ENCODE measurements around the gene DMAC1.

DMAC1 gene

DNA sequence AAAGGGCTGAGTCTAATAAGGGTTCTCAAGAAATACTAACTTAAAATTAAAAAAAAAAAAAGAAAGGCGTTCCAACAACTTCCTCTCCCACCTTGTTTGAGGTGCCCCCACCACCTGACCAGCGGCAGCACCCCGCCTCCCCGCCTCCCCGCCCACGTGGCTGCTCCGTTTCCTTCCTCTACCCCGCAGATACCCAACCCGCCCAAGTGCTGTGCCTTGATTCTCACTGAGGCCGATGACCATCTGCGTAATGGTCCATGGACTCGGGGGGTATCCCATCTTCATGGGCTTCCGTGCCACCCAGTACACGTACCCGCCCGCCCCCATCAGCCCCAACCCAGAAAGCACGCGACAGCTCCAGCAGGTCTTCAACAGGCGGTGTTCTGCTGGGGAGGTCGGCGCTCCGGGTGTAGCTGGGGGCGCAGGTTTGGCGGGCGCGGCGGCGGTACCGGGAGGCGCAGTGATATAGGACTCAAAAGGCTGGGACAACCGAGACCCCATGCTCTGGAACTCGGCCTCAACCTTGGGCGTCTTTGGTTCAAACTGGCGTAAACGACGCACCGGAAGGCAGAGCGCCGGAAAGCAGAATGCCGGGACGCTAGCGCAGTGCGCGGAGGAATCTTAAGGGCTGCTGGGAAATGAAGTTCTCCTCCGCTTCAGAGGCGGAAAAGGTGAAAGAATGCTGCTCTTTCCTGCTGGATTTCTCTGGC lies at the start of gene DMAC1:
TSS of gene DMAC1 (minus strand) at position 545 of the 710 bp plus-strand sequence. CDS start at position 501, 44 bp downstream.
- DNase-seq (ENCODE audit: low spot score) = no peak

- no peak for DNase-seq (ENCODE audit: low spot score)
Measured at GRCh38 chr9:7849362-7849761, 49.8 kb upstream of the DMAC1 start.

- DNase-seq (ENCODE audit: low spot score) = no peak
Measured at GRCh38 chr9:7848498-7848897, 48.9 kb upstream of the DMAC1 start.

DNA sequence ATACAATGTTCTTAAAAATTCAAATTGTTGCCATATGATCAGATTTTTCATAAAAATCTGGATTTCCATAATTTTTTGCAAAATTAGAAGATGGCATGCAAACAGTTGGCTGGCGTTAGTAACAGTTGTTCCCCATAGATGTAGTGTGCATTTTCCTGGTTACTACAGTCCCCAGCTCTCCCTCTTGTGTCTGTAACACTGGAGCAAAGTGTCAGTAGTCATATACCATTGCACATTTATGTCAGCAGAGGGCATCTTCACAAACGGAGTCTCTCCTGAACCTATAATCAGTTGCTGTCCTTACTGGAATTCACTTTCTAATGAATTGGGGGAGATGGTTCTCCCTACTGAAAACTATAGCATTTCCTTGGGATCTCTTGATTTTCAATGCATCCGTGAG lies 44.7 kb upstream of the DMAC1 start:
- peak; percentile 29 for DNase-seq (ENCODE audit: low spot score)

- no peak for DNase-seq (ENCODE audit: low spot score)
Measured at GRCh38 chr9:7841831-7842230, 42.3 kb upstream of the DMAC1 start.

DNA sequence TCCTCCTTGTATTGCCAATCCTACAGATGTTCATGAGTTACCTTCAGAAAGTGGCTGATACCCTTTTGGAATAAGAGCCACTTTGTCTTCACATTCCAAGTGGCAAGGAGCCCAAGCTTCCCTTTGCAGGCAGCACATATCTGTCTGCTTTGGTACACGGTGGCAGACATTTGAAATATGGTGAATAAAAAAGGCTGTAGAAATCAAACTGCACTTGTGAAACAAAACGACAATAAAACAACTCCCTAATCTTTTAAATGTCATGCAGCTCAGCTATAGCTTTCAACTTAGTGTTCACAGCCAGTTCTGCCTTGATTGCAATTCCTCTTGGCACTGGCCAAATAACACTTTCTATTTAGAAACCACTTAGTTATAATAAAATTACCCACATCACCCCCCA lies 35.0 kb upstream of the DMAC1 start:
- no peak for DNase-seq (ENCODE audit: low spot score)

GRCh38 chr9:7828334-7828733 lies 28.8 kb upstream of the DMAC1 start:
- DNase-seq (ENCODE audit: low spot score) = no peak

GRCh38 chr9:7827792-7828191 lies 28.2 kb upstream of the DMAC1 start:
- DNase-seq (ENCODE audit: low spot score) = no peak

DNA sequence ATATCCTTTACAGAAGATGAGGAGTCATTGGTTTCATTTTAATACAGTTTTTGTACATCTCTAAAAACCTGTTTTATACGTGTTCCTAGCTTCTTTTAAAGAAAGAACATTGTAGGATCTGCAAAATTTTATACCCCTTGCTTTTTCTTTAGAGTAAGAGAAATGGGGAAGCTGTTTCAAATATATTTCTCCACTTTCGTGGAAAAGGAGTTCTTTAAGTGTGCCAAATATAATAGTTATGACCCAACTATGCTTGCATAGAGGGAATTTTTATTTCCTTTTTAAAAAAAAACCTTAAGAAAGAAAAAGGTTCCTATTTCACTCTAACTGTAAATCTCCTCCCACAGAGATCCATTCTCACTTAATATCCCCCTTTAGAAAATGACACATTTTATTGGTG lies 27.5 kb upstream of the DMAC1 start:
- no peak for DNase-seq (ENCODE audit: low spot score)

DNA sequence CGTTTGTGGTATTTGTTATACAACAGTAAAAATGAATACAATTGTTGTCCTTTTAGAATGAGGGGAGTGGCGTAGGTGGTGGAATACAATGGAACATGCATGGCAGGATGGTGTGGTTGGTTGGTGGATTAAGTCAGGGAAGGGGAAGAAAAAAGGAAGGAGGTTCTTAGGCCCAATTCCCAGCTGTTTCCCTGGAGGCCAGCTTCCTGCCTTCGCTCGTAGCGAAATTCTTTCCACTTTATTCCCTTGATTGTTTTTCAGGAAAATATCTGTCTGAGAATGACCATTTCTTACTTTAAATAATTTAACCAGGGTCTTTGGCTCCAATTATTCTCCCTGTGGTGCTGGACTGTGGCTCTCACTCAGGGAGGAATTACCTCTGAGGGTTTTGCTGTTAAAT lies 24.1 kb upstream of the DMAC1 start:
- no peak for DNase-seq (ENCODE audit: low spot score)

- DNase-seq (ENCODE audit: low spot score) = no peak
Measured at GRCh38 chr9:7819984-7820383, 20.4 kb upstream of the DMAC1 start.

- peak; percentile 86 for DNase-seq (ENCODE audit: low spot score)
Measured at GRCh38 chr9:7816021-7816420, 16.4 kb upstream of the DMAC1 start.

GRCh38 chr9:7813030-7813429 lies 13.5 kb upstream of the DMAC1 start:
- DNase-seq (ENCODE audit: low spot score) = no peak

DNA sequence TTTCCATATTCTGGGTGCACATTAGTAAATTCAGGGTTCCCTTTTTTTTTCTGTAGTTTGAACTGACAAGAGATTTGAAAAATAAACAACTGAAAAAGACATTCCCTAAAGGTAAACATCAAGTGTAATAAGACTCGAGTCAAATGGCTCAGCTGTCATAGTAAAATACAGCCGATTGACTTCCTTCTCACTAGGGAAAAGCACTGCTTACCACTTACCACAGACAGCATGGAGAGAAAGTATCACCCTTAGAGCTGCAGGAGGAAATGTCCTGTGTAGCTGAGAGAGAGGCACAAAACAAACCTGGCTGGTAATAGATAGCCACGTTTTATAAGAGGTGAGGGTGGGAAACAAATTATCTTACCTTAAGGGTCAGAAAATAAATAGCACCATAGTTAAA lies 12.1 kb upstream of the DMAC1 start:
- no peak for DNase-seq (ENCODE audit: low spot score)

- DNase-seq (ENCODE audit: low spot score) = no peak
Measured at GRCh38 chr9:7802666-7803065, 3.1 kb upstream of the DMAC1 start.

- peak; percentile 86 for DNase-seq (ENCODE audit: low spot score)
Measured at GRCh38 chr9:7799944-7800285, 337 bp upstream of the DMAC1 start.

DNA sequence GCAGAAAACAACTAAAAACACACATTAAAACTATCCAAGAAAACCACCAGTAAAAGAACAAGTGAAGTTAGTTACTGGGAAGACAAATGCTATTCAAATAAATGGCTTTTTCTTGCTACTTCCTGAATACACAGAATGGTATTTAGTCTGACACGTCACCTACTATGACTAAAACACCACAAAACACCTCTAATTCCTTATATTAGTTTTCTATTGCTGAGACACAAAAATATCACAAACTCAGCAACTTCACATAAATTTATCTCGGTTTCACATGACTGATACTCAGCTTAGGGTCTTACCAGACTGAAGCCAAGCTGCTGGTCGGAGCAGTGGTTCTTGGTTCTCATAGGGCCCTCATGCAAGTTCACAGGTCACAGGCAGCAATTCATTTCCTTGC lies 5.4 kb downstream of the DMAC1 start:
- no peak for DNase-seq (ENCODE audit: low spot score)

DNA sequence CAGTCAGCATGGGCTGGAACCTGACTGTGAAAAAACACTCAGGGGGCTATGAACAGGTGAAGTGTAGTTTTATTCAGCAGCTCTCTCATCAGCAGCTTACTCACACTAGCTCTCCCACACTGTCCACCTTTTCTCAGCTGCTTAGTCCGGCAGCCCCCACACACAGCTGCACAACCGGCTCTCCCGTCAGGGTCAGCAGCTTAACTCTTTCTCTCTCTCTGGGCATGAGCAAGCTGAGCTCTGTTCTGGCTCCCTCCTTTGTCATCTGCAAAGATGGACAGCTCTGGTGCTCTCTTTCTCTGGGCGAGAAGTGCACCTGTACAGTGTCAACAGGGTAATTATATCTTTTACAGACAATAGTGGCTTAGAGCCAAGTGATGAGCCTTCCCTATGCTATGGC lies 8.2 kb downstream of the DMAC1 start:
- no peak for DNase-seq (ENCODE audit: low spot score)

GRCh38 chr9:7790819-7791182 lies 8.8 kb downstream of the DMAC1 start:
- no peak for DNase-seq (ENCODE audit: low spot score)

DNA sequence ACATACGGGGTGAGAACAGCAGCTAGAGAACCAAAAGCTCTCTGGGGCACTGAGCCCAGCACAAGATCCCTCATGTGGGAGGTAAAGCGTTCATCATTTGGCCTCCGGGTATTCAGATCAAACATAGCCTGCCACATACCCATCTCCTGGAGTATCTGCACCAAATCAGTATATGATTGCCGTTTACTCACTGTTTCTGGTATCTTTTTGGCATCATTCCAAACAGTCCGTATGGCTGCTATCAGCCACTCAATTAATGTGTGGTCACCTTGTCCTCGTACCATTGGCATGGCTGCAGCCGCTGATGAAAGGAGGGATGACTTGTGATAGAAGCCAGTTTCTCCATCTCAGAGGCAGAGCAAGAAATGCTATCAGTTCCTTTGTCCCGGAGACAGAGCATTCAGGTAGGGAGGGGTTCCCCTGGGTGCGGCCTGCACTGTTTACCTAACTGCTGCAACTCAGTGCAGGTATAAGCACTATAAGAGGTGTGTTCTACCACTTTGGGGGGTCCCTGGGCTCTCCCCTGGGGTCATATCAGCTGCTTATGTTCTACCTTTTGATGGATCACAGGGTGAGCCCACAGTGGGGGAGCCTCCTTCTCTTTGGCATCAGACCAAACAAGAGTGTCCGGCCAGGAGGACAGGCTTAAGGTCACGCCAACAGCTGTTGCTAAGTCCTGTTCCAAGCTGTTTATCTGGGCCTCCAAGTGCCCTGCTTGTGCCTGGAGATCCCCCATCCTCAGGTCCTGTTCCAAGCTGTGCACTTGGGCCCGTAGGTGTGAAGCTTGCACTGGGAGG lies 9.4 kb downstream of the DMAC1 start:
- no peak for DNase-seq (ENCODE audit: low spot score)

DNA sequence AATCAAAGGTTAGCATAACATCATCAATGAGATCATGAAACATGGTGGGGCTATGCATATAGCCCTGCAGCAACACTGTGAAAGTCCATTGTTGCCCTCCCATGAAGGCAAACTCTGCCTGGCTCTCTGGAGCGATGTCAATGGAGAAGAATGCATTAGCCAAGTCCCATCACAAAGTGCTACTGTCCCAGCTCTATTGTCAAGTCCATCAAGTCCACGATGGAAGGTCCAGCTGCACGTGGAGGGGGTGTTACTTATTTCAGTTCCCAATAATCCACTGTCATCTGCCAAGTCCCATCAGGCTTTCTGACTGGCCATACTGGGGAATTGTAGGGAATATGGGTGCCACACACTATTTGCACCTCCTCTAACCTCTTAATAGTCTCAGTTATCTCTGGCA lies 10.8 kb downstream of the DMAC1 start:
- DNase-seq (ENCODE audit: low spot score) = no peak

- no peak for DNase-seq (ENCODE audit: low spot score)
Measured at GRCh38 chr9:7785813-7786212, 13.8 kb downstream of the DMAC1 start.

DNA sequence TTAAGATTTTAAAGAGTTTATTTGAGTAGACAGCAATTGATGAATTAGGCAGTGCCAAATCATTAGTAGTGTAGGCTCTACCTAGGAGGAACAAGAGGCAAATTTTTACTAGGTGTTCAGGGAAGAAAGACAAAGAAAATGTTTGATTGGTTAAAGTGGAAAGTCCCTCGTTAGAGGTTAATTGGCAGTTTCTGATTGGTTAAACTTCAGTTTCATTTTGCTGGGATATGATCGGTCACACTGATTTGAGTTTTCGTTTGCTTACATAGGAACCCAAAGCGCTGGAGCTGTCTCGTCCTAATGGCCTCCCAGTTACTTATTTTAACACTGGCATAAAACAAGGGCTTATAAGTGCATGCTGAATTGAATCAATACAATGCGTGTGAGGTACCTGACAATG lies 15.1 kb downstream of the DMAC1 start:
- no peak for DNase-seq (ENCODE audit: low spot score)

- DNase-seq (ENCODE audit: low spot score) = no peak
Measured at GRCh38 chr9:7783635-7784063, 15.9 kb downstream of the DMAC1 start.
